GM21619 (cell line): ENCODE data around the gene ZNF445.
"Not testable (repeated sequence)": the region's sequence is repeated elsewhere in the genome, so short reads cannot be mapped to it uniquely, and the experiment has no call there.

Experiments used
- ATAC-seq: cut with Tn5 transposase; IDR thresholded peaks from one replicate; pipeline ENCODE4 v1.9.1; 2021; ENCODE audit not compliant: unreplicated experiment

ZNF445 gene

GRCh38 chr3:44476963-44477311 lies 533 bp downstream of the ZNF445 start:
- ATAC-seq, result no peak

GRCh38 chr3:44476181-44476611 lies 1.3 kb downstream of the ZNF445 start:
- ATAC-seq, result no peak

GRCh38 chr3:44474886-44475285 lies 2.6 kb downstream of the ZNF445 start:
- not testable (repeated sequence) for ATAC-seq

- no peak for ATAC-seq
These were observed 7.0 kb downstream of the ZNF445 start for GRCh38 chr3:44470430-44470829.

- no peak for ATAC-seq
These were observed 7.6 kb downstream of the ZNF445 start for GRCh38 chr3:44469914-44470313.

GRCh38 chr3:44468572-44469520 lies 8.6 kb downstream of the ZNF445 start:
- ATAC-seq, result no peak

GRCh38 chr3:44468099-44468537 lies 9.4 kb downstream of the ZNF445 start:
- ATAC-seq, result not testable (repeated sequence)

GRCh38 chr3:44467241-44467640 lies 10.2 kb downstream of the ZNF445 start:
- no peak for ATAC-seq

GRCh38 chr3:44464920-44465319 lies 12.6 kb downstream of the ZNF445 start:
- not testable (repeated sequence) for ATAC-seq

- no peak for ATAC-seq
These were observed 13.0 kb downstream of the ZNF445 start for GRCh38 chr3:44464509-44464908.

- ATAC-seq, result not testable (repeated sequence)
These were observed 17.4 kb downstream of the ZNF445 start for GRCh38 chr3:44460050-44460449.

GRCh38 chr3:44455318-44455717 lies 22.2 kb downstream of the ZNF445 start:
- no peak for ATAC-seq

- no peak for ATAC-seq
These were observed 23.2 kb downstream of the ZNF445 start for GRCh38 chr3:44454258-44454657.

- ATAC-seq, result no peak
These were observed 26.0 kb downstream of the ZNF445 start for GRCh38 chr3:44451441-44451840.

GRCh38 chr3:44446929-44447328 lies 30.5 kb downstream of the ZNF445 start:
- ATAC-seq, result no peak

GRCh38 chr3:44445786-44446185 lies 31.7 kb downstream of the ZNF445 start:
- no peak for ATAC-seq

GRCh38 chr3:44444896-44445691 lies 32.4 kb downstream of the ZNF445 start:
- no peak for ATAC-seq

GRCh38 chr3:44444437-44444836 lies 33.0 kb downstream of the ZNF445 start:
- no peak for ATAC-seq

GRCh38 chr3:44442596-44443309 lies 34.7 kb downstream of the ZNF445 start:
- ATAC-seq, result no peak

- peak; percentile 94 for ATAC-seq
These were observed 37.8 kb downstream of the ZNF445 start for GRCh38 chr3:44439499-44440295.
